Measurements from ENCODE around the gene ACAA2. TPM values are rescaled to one million over a fixed set of nuclear protein-coding genes. Genes with fewer than 3 reads are reported as not detected.

The ACAA2 gene
- total RNA-seq, 1 experiment from 2014 or later, result 77.1 TPM

- no TSS peak for BruUV-seq (replicated peaks)
- no peak for DNase-seq
- peaks cover 3% of the 10 kb centered on the region for H3K36me3 Mint-ChIP-seq (ENCODE audit: insufficient read depth, unreplicated experiment)
- no peak overlapping the region for H3K27ac Mint-ChIP-seq (ENCODE audit: unreplicated experiment)
- no peaks in the 10 kb centered on the region for H3K4me1 Mint-ChIP-seq (ENCODE audit: low read depth, unreplicated experiment)
- CTCF ChIA-PET, result no interaction called here
- no peaks in the 10 kb centered on the region for H3K27me3 Mint-ChIP-seq (ENCODE audit: unreplicated experiment)
- intact Hi-C loops (cut with micrococcal nuclease; ENCODE audit: unreplicated experiment), result no loop called here
- no peak overlapping the region for H3K4me3 Mint-ChIP-seq (ENCODE audit: low read depth, unreplicated experiment)
- TF ChIP-seq CTCF (IDR thresholded peaks at IDR 0.05; ENCODE audit: unreplicated experiment), result no peak
- no peaks in the 10 kb centered on the region for H3K9me3 Mint-ChIP-seq (ENCODE audit: low read depth, unreplicated experiment)
Measured at GRCh38 chr18:49778826-49779465, 34.4 kb downstream of the ACAA2 start.

GRCh38 chr18:49769047-49769728 is 44.1 kb downstream of the ACAA2 start:
- intact Hi-C loops (cut with micrococcal nuclease; ENCODE audit: unreplicated experiment), result loop anchor here (2.0 kb wide), 1 partner anchor 210 kb away; no protein-coding TSS in a partner anchor
- Mint-ChIP-seq H3K27me3 (ENCODE audit: unreplicated experiment) (no peaks in the 10 kb centered on the region), H3K9me3 (ENCODE audit: low read depth, unreplicated experiment) (no peaks in the 10 kb centered on the region), H3K36me3 (ENCODE audit: insufficient read depth, unreplicated experiment) (no peaks in the 10 kb centered on the region), H3K4me3 (ENCODE audit: low read depth, unreplicated experiment) (no peak overlapping the region), H3K27ac (ENCODE audit: unreplicated experiment) (no peak overlapping the region), H3K4me1 (ENCODE audit: low read depth, unreplicated experiment) (peaks cover 11% of the 10 kb centered on the region)
- no TSS peak for BruUV-seq (replicated peaks)
- DNase-seq, result no peak
- CTCF ChIA-PET, result no interaction called here
- TF ChIP-seq CTCF (IDR thresholded peaks at IDR 0.05; ENCODE audit: unreplicated experiment), result no peak

- BruUV-seq (replicated peaks), result no TSS peak
- CTCF ChIA-PET, result interaction anchor here (0.8 kb wide), 1 partner anchor 208 kb away, joined by 4 read pairs; no protein-coding TSS in a partner anchor
- intact Hi-C loops (cut with micrococcal nuclease; ENCODE audit: unreplicated experiment), result loop anchor here (2.0 kb wide), 1 partner anchor 209 kb away; no protein-coding TSS in a partner anchor
- peak; percentile 75 for DNase-seq
- Mint-ChIP-seq H3K4me3 (ENCODE audit: low read depth, unreplicated experiment) (no peak overlapping the region), H3K9me3 (ENCODE audit: low read depth, unreplicated experiment) (no peaks in the 10 kb centered on the region), H3K36me3 (ENCODE audit: insufficient read depth, unreplicated experiment) (no peaks in the 10 kb centered on the region), H3K27me3 (ENCODE audit: unreplicated experiment) (no peaks in the 10 kb centered on the region), H3K27ac (ENCODE audit: unreplicated experiment) (no peak overlapping the region), H3K4me1 (ENCODE audit: low read depth, unreplicated experiment) (peaks cover 11% of the 10 kb centered on the region)
- TF ChIP-seq CTCF (IDR thresholded peaks at IDR 0.05; ENCODE audit: unreplicated experiment), result peak; percentile 72
Measured at GRCh38 chr18:49768051-49768391, 45.3 kb downstream of the ACAA2 start.

- TF ChIP-seq CTCF (IDR thresholded peaks at IDR 0.05; ENCODE audit: unreplicated experiment), result no peak
- DNase-seq, result no peak
- peaks cover 11% of the 10 kb centered on the region for H3K4me1 Mint-ChIP-seq (ENCODE audit: low read depth, unreplicated experiment)
- CTCF ChIA-PET, result interaction anchor here (0.6 to 2.1 kb wide), 4 partner anchors 40 to 208 kb away, joined by 4 to 7 read pairs (median 4); no protein-coding TSS in a partner anchor
- intact Hi-C loops (cut with micrococcal nuclease; ENCODE audit: unreplicated experiment), result loop anchor here (2.0 kb wide), 1 partner anchor 209 kb away; no protein-coding TSS in a partner anchor
- no TSS peak for BruUV-seq (replicated peaks)
- H3K36me3 Mint-ChIP-seq (ENCODE audit: insufficient read depth, unreplicated experiment), result no peaks in the 10 kb centered on the region
- no peak overlapping the region for H3K27ac Mint-ChIP-seq (ENCODE audit: unreplicated experiment)
- no peaks in the 10 kb centered on the region for H3K9me3 Mint-ChIP-seq (ENCODE audit: low read depth, unreplicated experiment)
- H3K27me3 Mint-ChIP-seq (ENCODE audit: unreplicated experiment), result no peaks in the 10 kb centered on the region
- no peak overlapping the region for H3K4me3 Mint-ChIP-seq (ENCODE audit: low read depth, unreplicated experiment)
Measured at GRCh38 chr18:49767111-49768050, 46.0 kb downstream of the ACAA2 start.

Data from Calu3 (cell line).